ENCODE data around the gene KDM6A.

DNA sequence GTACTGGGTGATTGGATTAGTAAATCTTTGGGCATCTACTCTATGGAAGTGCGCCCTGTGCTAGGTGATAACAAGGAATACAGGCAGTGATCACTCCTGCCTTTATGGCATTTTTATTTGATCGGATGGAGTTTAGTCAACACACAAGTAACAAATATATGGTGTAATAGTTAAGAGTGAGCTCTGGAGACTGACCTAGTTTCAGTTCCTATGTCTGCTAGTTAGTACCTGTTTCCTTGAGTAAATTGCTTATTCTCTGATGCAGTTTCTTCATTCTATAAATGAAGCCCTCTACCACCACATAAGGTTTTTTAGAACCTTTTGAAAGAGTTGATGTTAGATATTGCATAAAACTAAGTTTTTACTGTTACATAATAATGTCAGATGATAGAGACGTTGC lies 134.6 kb downstream of the KDM6A start:
- TF ChIP-seq, protein P1, sequence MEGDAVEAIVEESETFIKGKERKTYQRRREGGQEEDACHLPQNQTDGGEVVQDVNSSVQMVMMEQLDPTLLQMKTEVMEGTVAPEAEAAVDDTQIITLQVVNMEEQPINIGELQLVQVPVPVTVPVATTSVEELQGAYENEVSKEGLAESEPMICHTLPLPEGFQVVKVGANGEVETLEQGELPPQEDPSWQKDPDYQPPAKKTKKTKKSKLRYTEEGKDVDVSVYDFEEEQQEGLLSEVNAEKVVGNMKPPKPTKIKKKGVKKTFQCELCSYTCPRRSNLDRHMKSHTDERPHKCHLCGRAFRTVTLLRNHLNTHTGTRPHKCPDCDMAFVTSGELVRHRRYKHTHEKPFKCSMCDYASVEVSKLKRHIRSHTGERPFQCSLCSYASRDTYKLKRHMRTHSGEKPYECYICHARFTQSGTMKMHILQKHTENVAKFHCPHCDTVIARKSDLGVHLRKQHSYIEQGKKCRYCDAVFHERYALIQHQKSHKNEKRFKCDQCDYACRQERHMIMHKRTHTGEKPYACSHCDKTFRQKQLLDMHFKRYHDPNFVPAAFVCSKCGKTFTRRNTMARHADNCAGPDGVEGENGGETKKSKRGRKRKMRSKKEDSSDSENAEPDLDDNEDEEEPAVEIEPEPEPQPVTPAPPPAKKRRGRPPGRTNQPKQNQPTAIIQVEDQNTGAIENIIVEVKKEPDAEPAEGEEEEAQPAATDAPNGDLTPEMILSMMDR (IDR thresholded peaks at IDR 0.05) = no peak
- TF ChIP-seq POLR2AphosphoS5 (IDR thresholded peaks at IDR 0.05) (no peak), POLR2A (IDR thresholded peaks at IDR 0.05) (no peak), EP300 (IDR thresholded peaks at IDR 0.05; ENCODE audit: low read depth) (no peak)

All from transverse colon (tissue), 4 donors.